ENCODE data around the gene KHDRBS2. TPM values are rescaled to one million over a fixed set of nuclear protein-coding genes. Genes with fewer than 3 reads are reported as not detected.

Gene KHDRBS2
- total and polyA plus RNA-seq, 2 of the 4 experiments (the other 2 are of a cell fraction), result not detected

DNA sequence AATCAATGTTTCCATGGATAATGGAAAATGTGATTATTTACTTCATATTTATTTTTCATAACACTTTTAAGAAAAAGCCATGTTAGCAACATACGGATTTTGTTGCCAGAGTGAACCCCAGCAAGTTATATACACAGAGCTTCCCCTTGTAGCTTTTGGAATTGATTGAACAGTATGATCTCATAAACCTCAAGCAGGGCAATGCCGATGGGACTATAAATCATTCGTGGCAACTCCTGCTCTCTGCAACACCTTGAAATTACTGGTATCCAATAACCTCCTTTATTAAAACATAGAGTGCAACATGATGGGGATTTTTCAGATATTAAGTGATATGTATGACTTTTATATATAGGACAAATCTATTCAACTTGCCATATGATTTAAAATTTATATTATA lies 428.5 kb downstream of the KHDRBS2 start:
- BruUV-seq (replicated peaks), result no TSS peak

More for the DNA sequence above, 428.5 kb downstream of the KHDRBS2 start:
- Histone ChIP-seq H4K5ac (ENCODE audit: low read depth, low read length) (no peak overlapping the region), H3K18ac (ENCODE audit: low read depth, low read length) (no peak overlapping the region), H3K27ac (ENCODE audit: insufficient read depth, low read length) (no peak overlapping the region), H3K4me3 (ENCODE audit: insufficient read depth, low read depth, low read length) (no peak overlapping the region), H4K8ac (ENCODE audit: low read depth in 2 of 2, low read length in 2 of 2) (no peak overlapping the region), H3K4me1 (ENCODE audit: control insufficient read depth, insufficient read depth, low read length) (no peaks in the 10 kb centered on the region), H2AK9ac (replicated peaks; ENCODE audit: low read depth, low read length, poor library complexity) (no peak overlapping the region), H3K4ac (ENCODE audit: low read depth, low read length) (no peak overlapping the region), H3K14ac (replicated peaks; ENCODE audit: low read depth, low read length) (no peak overlapping the region), H3K27me3 (ENCODE audit: control insufficient read depth, insufficient read depth, low read length) (no peaks in the 10 kb centered on the region), H2BK120ac (ENCODE audit: low read depth, low read length) (no peak overlapping the region), H3K79me1 (ENCODE audit: low read depth in 1 of 2, low read length in 2 of 2) (no peaks in the 10 kb centered on the region), H2BK5ac (ENCODE audit: low read depth, low read length, poor library complexity, severe bottlenecking) (no peak overlapping the region), H2BK20ac (ENCODE audit: low read depth, low read length) (no peak overlapping the region), H3K56ac (ENCODE audit: extremely low read depth, insufficient read depth, low read length) (no peak overlapping the region), H4K91ac (ENCODE audit: insufficient read depth, low read depth, low read length) (no peak overlapping the region), H3K9me1 (ENCODE audit: insufficient read depth, low read length) (no peaks in the 10 kb centered on the region), H2AFZ (replicated peaks; ENCODE audit: low read length, poor library complexity) (no peak overlapping the region), H3K9ac (ENCODE audit: low read depth, low read length) (no peak overlapping the region), H3K9me3 (ENCODE audit: control insufficient read depth, insufficient read depth, low read length) (peaks cover 2% of the 10 kb centered on the region; the same call in 1 of the 2 replicates), H3K36me3 (ENCODE audit: control insufficient read depth, insufficient read depth, low read length) (no peaks in the 10 kb centered on the region), H2AK5ac (ENCODE audit: low read depth, low read length) (no peak overlapping the region), H4K20me1 (ENCODE audit: insufficient read depth, low read length) (no peaks in the 10 kb centered on the region), H3K23ac (ENCODE audit: low read depth, low read length) (no peak overlapping the region), H3K4me2 (ENCODE audit: low read depth, low read length) (no peak overlapping the region), H2BK15ac (ENCODE audit: low read depth, low read length) (no peak overlapping the region)
- ATAC-seq (ENCODE audit: low read depth) (no peak), DNase-seq (no peak)
- dilution Hi-C loops (cut with HindIII; ENCODE audit: low sequenced_read_pairs, unreplicated experiment) (no loop called here), in situ Hi-C loops (cut with MboI; ENCODE audit: low sequenced_read_pairs) (no loop called here), intact Hi-C loops (cut with micrococcal nuclease) (no loop called here)
- ChIA-PET POLR2A (ENCODE audit: unreplicated experiment) (no interaction called here), CTCF (no interaction called here)
- WGBS, 2 experiments (ENCODE audit: extremely low coverage in 2 of 2, insufficient read length in 1 of 2), result no CpG with 5 or more reads among the region's 3 CpGs
- TF ChIP-seq SMC3 (IDR thresholded peaks at IDR 0.05; ENCODE audit: low read depth, low read length) (no peak), RCOR1 (IDR thresholded peaks at IDR 0.05; ENCODE audit: insufficient replicate concordance, low read length) (no peak), MAFK (IDR thresholded peaks at IDR 0.05; ENCODE audit: low read depth, low read length) (no peak), MXI1 (IDR thresholded peaks at IDR 0.05; ENCODE audit: borderline replicate concordance, low read depth, low read length) (no peak), NFE2L2 (IDR thresholded peaks at IDR 0.05; ENCODE audit: low read depth, low read length) (no peak), CEBPB (IDR thresholded peaks at IDR 0.05; ENCODE audit: low read depth, low read length) (no peak), MAZ (IDR thresholded peaks at IDR 0.05; ENCODE audit: borderline replicate concordance, low read depth, low read length) (no peak), CHD1 (IDR thresholded peaks at IDR 0.05; ENCODE audit: low read depth, low read length) (no peak), BHLHE40 (IDR thresholded peaks at IDR 0.05; ENCODE audit: low read depth, low read length) (no peak), RFX5 (IDR thresholded peaks at IDR 0.05; ENCODE audit: low read depth, low read length) (no peak), POLR2A (IDR thresholded peaks at IDR 0.05; ENCODE audit: low read depth, low read length) (no peak), FOS (IDR thresholded peaks at IDR 0.05; ENCODE audit: low read depth, low read length) (no peak), RAD21 (IDR thresholded peaks at IDR 0.05; ENCODE audit: low read length) (no peak)
- TF ChIP-seq, protein P1, sequence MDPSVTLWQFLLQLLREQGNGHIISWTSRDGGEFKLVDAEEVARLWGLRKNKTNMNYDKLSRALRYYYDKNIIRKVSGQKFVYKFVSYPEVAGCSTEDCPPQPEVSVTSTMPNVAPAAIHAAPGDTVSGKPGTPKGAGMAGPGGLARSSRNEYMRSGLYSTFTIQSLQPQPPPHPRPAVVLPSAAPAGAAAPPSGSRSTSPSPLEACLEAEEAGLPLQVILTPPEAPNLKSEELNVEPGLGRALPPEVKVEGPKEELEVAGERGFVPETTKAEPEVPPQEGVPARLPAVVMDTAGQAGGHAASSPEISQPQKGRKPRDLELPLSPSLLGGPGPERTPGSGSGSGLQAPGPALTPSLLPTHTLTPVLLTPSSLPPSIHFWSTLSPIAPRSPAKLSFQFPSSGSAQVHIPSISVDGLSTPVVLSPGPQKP (IDR thresholded peaks at IDR 0.05; ENCODE audit: borderline replicate concordance, low read depth, low read length), result no peak
- TF ChIP-seq, protein P2, sequence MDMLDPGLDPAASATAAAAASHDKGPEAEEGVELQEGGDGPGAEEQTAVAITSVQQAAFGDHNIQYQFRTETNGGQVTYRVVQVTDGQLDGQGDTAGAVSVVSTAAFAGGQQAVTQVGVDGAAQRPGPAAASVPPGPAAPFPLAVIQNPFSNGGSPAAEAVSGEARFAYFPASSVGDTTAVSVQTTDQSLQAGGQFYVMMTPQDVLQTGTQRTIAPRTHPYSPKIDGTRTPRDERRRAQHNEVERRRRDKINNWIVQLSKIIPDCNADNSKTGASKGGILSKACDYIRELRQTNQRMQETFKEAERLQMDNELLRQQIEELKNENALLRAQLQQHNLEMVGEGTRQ (IDR thresholded peaks at IDR 0.05; ENCODE audit: low read depth, low read length), result no peak
- TF ChIP-seq, protein P3, sequence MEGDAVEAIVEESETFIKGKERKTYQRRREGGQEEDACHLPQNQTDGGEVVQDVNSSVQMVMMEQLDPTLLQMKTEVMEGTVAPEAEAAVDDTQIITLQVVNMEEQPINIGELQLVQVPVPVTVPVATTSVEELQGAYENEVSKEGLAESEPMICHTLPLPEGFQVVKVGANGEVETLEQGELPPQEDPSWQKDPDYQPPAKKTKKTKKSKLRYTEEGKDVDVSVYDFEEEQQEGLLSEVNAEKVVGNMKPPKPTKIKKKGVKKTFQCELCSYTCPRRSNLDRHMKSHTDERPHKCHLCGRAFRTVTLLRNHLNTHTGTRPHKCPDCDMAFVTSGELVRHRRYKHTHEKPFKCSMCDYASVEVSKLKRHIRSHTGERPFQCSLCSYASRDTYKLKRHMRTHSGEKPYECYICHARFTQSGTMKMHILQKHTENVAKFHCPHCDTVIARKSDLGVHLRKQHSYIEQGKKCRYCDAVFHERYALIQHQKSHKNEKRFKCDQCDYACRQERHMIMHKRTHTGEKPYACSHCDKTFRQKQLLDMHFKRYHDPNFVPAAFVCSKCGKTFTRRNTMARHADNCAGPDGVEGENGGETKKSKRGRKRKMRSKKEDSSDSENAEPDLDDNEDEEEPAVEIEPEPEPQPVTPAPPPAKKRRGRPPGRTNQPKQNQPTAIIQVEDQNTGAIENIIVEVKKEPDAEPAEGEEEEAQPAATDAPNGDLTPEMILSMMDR (conservative IDR thresholded peaks at IDR 0.05; ENCODE audit: low read depth, low read length), result no peak

All from IMR-90 (cell line).